Neuronal stem cell (in vitro differentiated cells): ENCODE results near the gene NIPA2.

Source experiments
- DNase-seq: peaks from one replicate; pipeline ENCODE4 v3.0.0-alpha.2; 2013; ENCODE audit warnings: low spot score
- H2AFZ ChIP-seq: one replicate; pipeline ENCODE4 v1.6.1; 2013; ENCODE audit warnings: mild to moderate bottlenecking, low read length, inconsistent platforms
- H2AK5ac ChIP-seq: 2 replicates; pipeline ENCODE4 v1.6.1; 2013; ENCODE audit warnings: low read depth, mild to moderate bottlenecking, inconsistent platforms, low read length, moderate library complexity, mixed read lengths
- H2BK120ac ChIP-seq: 2 replicates; pipeline ENCODE4 v1.6.1; 2013; ENCODE audit warnings: low read depth, mild to moderate bottlenecking, inconsistent platforms, low read length, moderate library complexity, mixed read lengths
- H2BK12ac ChIP-seq: one replicate; pipeline ENCODE4 v1.6.1; 2013; ENCODE audit warnings: low read length, inconsistent platforms
- H2BK15ac ChIP-seq: 2 replicates; pipeline ENCODE4 v1.6.1; 2013; ENCODE audit warnings: mild to moderate bottlenecking, low read length, inconsistent platforms, mixed read lengths
- H2BK5ac ChIP-seq: one replicate; pipeline ENCODE4 v1.6.1; 2013; ENCODE audit warnings: inconsistent platforms, mild to moderate bottlenecking, low read length, moderate library complexity
- H3K14ac ChIP-seq: one replicate; pipeline ENCODE4 v1.6.1; 2013; ENCODE audit warnings: low read length, inconsistent platforms
- H3K18ac ChIP-seq: 2 replicates; pipeline ENCODE4 v1.6.1; 2013; ENCODE audit warnings: low read length, inconsistent platforms
- H3K23ac ChIP-seq: 2 replicates; pipeline ENCODE4 v1.6.1; 2013; ENCODE audit warnings: low read depth, mild to moderate bottlenecking, mixed read lengths, low read length, inconsistent platforms; ENCODE audit not compliant: poor library complexity
- H3K27ac ChIP-seq: replicated peaks from 3 replicates; pipeline ENCODE4 v1.5.1; 2013; ENCODE audit warnings: low read length, inconsistent platforms
- H3K27me3 ChIP-seq, 3 experiments: 2 replicates each; pipeline ENCODE4 v1.6.1; 2013; ENCODE audit warnings: low read length in 3 of 3, mild to moderate bottlenecking in 2 of 3, inconsistent platforms in 1 of 3, low read depth in 1 of 3, mixed read lengths in 1 of 3, moderate library complexity in 1 of 3; ENCODE audit not compliant: control insufficient read depth in 3 of 3, insufficient read depth in 3 of 3
- H3K36me3 ChIP-seq, 2 donors: replicated peaks in 1 of 2; 2 replicates each; pipeline ENCODE4 v1.6.1; 2013; ENCODE audit warnings: low read length in 2 of 2; ENCODE audit not compliant: control insufficient read depth in 2 of 2, insufficient read depth in 2 of 2
- H3K4ac ChIP-seq: 2 replicates; pipeline ENCODE4 v1.6.1; 2013; ENCODE audit warnings: inconsistent platforms, mild to moderate bottlenecking, low read length, moderate library complexity
- H3K4me1 ChIP-seq, 2 donors: 1 replicate in 1 of 2; 2 replicates in 1 of 2; pipeline ENCODE4 v1.6.1; 2013; ENCODE audit warnings: low read length in 2 of 2, low read depth in 1 of 2; ENCODE audit not compliant: control insufficient read depth in 2 of 2, insufficient read depth in 1 of 2
- H3K4me2 ChIP-seq: one replicate; pipeline ENCODE4 v1.6.1; 2013; ENCODE audit warnings: mild to moderate bottlenecking, low read length, inconsistent platforms; ENCODE audit not compliant: insufficient read depth, poor library complexity, severe bottlenecking
- H3K4me3 ChIP-seq, 2 donors: 2 replicates each; pipeline ENCODE4 v1.5.1; 2013; ENCODE audit warnings: low read length in 2 of 2, mild to moderate bottlenecking in 2 of 2, inconsistent platforms in 1 of 2, moderate library complexity in 1 of 2
- H3K79me1 ChIP-seq: one replicate; pipeline ENCODE4 v1.6.1; 2013; ENCODE audit warnings: low read depth, mild to moderate bottlenecking, inconsistent platforms, low read length, moderate library complexity
- H3K9ac ChIP-seq: one replicate; pipeline ENCODE4 v1.6.1; 2013; ENCODE audit warnings: mild to moderate bottlenecking, low read depth, low read length, inconsistent platforms; ENCODE audit not compliant: poor library complexity
- H3K9me3 ChIP-seq, 2 donors: replicated peaks in 1 of 2; 2 replicates each; pipeline versions ENCODE3 to v1.6.1; 2013; ENCODE audit warnings: low read length in 2 of 2, mild to moderate bottlenecking in 2 of 2, inconsistent platforms in 1 of 2, low read depth in 1 of 2, mixed read lengths in 1 of 2, moderate library complexity in 1 of 2; ENCODE audit not compliant: control insufficient read depth in 2 of 2, insufficient read depth in 1 of 2
- H4K8ac ChIP-seq: one replicate; pipeline ENCODE4 v1.6.1; 2013; ENCODE audit warnings: low read depth, mild to moderate bottlenecking, inconsistent platforms, low read length, moderate library complexity
- H4K91ac ChIP-seq: one replicate; pipeline ENCODE4 v1.6.1; 2013; ENCODE audit warnings: low read length, low read depth, mild to moderate bottlenecking, inconsistent platforms; ENCODE audit not compliant: poor library complexity
- WGBS, 2 donors: extraction: QIAGEN DNeasy Blood & Tissue Kit; methylation state at CpG; one replicate each; pipeline ENCODE4 v1.1.7; 2013; ENCODE audit warnings: missing lambda C conversion rate in 2 of 2, mixed read lengths in 1 of 2; ENCODE audit not compliant: insufficient read length in 2 of 2, insufficient replicate concordance in 1 of 2; ENCODE audit errors: extremely low coverage in 2 of 2; 5-methylcytosine and 5-hydroxymethylcytosine counted together

The NIPA2 gene

DNA sequence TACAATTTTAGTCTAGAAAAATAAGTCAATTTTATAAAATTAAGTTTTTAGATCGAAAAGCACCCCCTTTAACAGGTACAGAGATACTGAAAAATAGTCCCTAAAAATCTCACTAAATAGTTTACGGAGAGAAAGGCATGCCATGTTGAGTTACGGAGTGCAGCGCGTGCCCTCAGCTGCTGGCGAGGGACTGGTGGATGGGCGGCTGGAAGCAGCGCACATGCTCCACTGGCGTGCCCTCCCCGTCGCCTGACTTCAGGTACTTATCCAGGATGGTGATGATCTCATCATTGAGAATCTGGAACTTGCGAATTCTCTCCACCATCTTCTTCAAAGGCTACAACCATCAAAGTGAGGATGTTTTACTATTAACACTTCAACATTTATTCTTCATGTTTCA lies 31.4 kb downstream of the NIPA2 start:
- H3K36me3 ChIP-seq, result peaks cover 39 to 98% of the 10 kb centered on the region in 2 donors

DNA sequence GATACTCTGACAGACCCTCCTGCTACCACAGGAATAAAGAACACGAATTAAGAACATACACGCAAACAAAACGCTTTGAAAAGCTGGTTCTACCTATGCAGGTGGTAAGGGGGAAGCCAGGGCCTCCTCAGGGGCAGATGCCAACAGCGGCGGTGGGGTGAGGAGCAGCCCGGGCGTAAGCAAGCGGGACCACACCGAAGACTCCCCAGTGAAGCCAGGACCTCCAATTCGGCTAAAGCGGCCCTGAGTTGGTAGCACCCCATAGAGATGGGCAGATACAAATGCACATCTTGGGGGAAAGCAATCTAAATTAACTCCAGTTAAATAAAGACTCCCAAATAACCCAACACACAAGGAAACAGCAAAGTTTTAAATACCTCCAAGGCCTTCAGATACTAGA lies 32.4 kb downstream of the NIPA2 start:
- Histone ChIP-seq H2BK15ac (no peak overlapping the region), H3K4ac (no peak overlapping the region), H4K91ac (no peak overlapping the region), H3K36me3 (peaks cover 41 to 100% of the 10 kb centered on the region in 2 donors), H2BK120ac (no peak overlapping the region), H3K27me3 (no peaks in the 10 kb centered on the region), H4K8ac (no peak overlapping the region), H3K18ac (no peak overlapping the region), H3K4me2 (no peak overlapping the region), H3K9ac (no peak overlapping the region), H3K14ac (no peak overlapping the region), H3K9me3 (no peaks in the 10 kb centered on the region), H2BK5ac (no peak overlapping the region), H3K23ac (no peak overlapping the region), H2AK5ac (no peak overlapping the region), H2BK12ac (no peak overlapping the region), H3K27ac (no peak overlapping the region), H3K79me1 (peaks cover 3% of the 10 kb centered on the region), H3K4me1 (peaks cover 0 to 7% of the 10 kb centered on the region in 2 donors), H3K4me3 (no peak overlapping the region), H2AFZ (no peak overlapping the region)
- no peak for DNase-seq
- no CpG with 5 or more reads among the region's 11 CpGs for WGBS, 2 donors

More for the DNA sequence above, 31.4 kb downstream of the NIPA2 start:
- Histone ChIP-seq H3K4me2 (no peak overlapping the region), H2BK120ac (no peak overlapping the region), H2BK5ac (no peak overlapping the region), H3K4me1 (peaks cover 0 to 7% of the 10 kb centered on the region in 2 donors), H3K27me3 (no peaks in the 10 kb centered on the region), H3K27ac (no peak overlapping the region), H3K79me1 (peaks cover 3% of the 10 kb centered on the region), H3K9ac (no peak overlapping the region), H2BK15ac (no peak overlapping the region), H2AFZ (no peak overlapping the region), H4K91ac (no peak overlapping the region), H3K18ac (no peak overlapping the region), H3K4ac (no peak overlapping the region), H4K8ac (no peak overlapping the region), H2AK5ac (no peak overlapping the region), H3K14ac (no peak overlapping the region), H2BK12ac (no peak overlapping the region), H3K4me3 (no peak overlapping the region), H3K9me3 (no peaks in the 10 kb centered on the region), H3K23ac (no peak overlapping the region)
- DNase-seq, result no peak
- no CpG with 5 or more reads among the region's 12 CpGs for WGBS, 2 donors

DNA sequence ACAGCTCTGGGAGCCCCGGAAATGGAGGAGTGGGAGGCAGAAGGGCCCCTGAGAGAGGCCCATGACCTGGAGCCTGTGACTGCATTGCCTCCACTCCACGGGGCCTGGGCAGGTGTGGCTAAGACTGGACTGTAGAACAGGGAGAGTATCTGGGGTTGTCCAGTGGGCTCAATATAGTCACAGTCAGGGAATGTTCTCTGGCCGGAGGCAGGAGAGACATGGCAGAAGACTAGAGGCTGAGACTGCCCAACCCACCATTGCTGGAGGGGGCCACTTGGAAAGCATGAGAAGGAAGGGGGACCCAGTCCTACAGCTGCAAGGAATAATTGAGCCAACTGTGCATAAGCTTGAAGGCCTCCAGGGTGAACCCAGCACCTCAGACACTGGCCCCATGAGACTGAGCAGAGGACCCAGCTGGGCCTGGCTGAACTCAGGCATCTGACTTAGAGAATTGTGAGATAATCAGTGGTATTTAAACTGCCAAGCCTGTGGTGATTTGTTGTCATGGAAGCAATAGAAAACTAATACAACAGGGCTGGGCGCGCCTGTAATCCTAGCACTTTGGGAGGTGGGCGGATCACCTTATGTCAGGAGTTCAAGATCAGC lies 33.1 kb downstream of the NIPA2 start:
- H3K14ac ChIP-seq, result no peak overlapping the region
- no peak overlapping the region for H3K4me2 ChIP-seq
- no peak for DNase-seq
- H4K91ac ChIP-seq, result no peak overlapping the region
- no peak overlapping the region for H3K4ac ChIP-seq
- peak overlapping the region; percentile 54 for H2AK5ac ChIP-seq
- no peak overlapping the region for H3K27ac ChIP-seq
- no peak overlapping the region for H3K23ac ChIP-seq
- H3K4me1 ChIP-seq, result peaks cover 0 to 7% of the 10 kb centered on the region in 2 donors
- no CpG with 5 or more reads among the region's 6 CpGs for WGBS, 2 donors
- H3K36me3 ChIP-seq, result peaks cover 40 to 99% of the 10 kb centered on the region in 2 donors
- H3K27me3 ChIP-seq, result no peaks in the 10 kb centered on the region
- no peak overlapping the region for H3K4me3 ChIP-seq
- no peak overlapping the region for H2BK5ac ChIP-seq
- peaks cover 3% of the 10 kb centered on the region for H3K79me1 ChIP-seq
- no peak overlapping the region for H2AFZ ChIP-seq
- H3K9ac ChIP-seq, result no peak overlapping the region
- H4K8ac ChIP-seq, result peak overlapping the region; percentile 72
- H2BK120ac ChIP-seq, result no peak overlapping the region
- H2BK15ac ChIP-seq, result no peak overlapping the region
- H3K18ac ChIP-seq, result peak overlapping the region; percentile 30
- H2BK12ac ChIP-seq, result no peak overlapping the region
- no peaks in the 10 kb centered on the region for H3K9me3 ChIP-seq

DNA sequence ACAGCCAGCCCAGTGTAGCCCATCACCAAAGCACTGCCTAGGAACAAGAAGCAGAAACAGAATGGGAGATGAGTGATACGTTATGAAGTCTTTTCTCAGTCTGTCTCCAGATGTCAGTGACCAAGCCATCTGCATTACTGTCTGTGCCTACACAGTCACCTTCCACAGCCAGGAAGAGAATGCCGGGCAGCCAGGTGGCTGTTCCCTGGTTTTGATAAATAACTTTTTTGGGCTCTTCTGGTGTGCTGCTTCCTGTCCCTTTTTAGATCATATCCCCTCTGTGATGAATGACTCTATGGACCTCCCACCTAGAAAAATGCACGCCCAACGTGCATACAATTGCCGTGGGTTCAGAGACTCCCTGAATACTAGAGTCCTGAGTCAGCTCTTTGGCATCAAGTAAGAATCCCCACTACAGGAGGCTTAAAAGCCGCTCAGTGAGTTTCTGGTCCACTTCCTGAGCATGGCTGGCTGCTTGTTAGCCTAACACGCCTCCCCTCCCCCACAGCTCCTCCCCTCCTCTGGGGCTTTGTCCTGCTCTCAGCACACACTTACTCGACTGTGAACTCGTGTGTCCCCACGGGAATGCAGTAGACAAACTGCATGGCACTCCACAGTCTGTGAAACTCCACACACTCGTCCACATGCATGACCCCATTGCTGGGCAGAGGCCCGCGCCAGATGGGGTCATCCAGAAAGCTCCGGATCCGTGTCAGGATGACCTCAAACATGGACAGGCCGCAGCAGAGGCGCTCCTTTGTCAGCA lies 34.7 kb downstream of the NIPA2 start:
- Histone ChIP-seq H3K4ac (peak overlapping the region; percentile 10), H3K4me3 (no peak overlapping the region), H3K27ac (peak overlapping the region; percentile 57), H2BK5ac (no peak overlapping the region), H3K9ac (no peak overlapping the region), H2BK15ac (no peak overlapping the region), H3K4me1 (peaks cover 0 to 7% of the 10 kb centered on the region in 2 donors), H3K4me2 (no peak overlapping the region), H3K9me3 (peaks cover 0 to 5% of the 10 kb centered on the region in 2 donors), H2AFZ (no peak overlapping the region), H3K23ac (peak overlapping the region; percentile 57), H2BK120ac (no peak overlapping the region), H3K79me1 (peaks cover 6% of the 10 kb centered on the region), H3K18ac (peak overlapping the region; percentile 19), H3K36me3 (peaks cover 48 to 99% of the 10 kb centered on the region in 2 donors), H3K14ac (peak overlapping the region; percentile 9), H4K8ac (no peak overlapping the region), H4K91ac (no peak overlapping the region), H2AK5ac (no peak overlapping the region), H2BK12ac (no peak overlapping the region), H3K27me3 (no peaks in the 10 kb centered on the region)
- WGBS, 2 donors, result no CpG with 5 or more reads among the region's 17 CpGs
- peak; percentile 15 for DNase-seq
